GM23248 (cell line): ENCODE results near the gene GSTT2B. TPM values are rescaled to one million over a fixed set of nuclear protein-coding genes. Genes with fewer than 3 reads are reported as not detected.
"Not testable (repeated sequence)": the region's sequence is repeated elsewhere in the genome, so short reads cannot be mapped to it uniquely, and the experiment has no call there.

ENCODE experiments used
- DNase-seq: peaks from one replicate; pipeline ENCODE4 v3.0.0-alpha.2; 2015
- H2AFZ ChIP-seq: fragments of 200-600 bp; sonication (generic); 2 replicates; pipeline ENCODE4 v1.6.1; 2016; ENCODE audit warnings: antibody characterized with exemption
- H3F3A ChIP-seq: fragments of 200-600 bp; sonication (generic); 2 replicates; pipeline ENCODE4 v1.6.1; 2016; ENCODE audit warnings: mild to moderate bottlenecking, antibody characterized with exemption, mixed run types; ENCODE audit not compliant: insufficient read depth
- H3K27ac ChIP-seq: fragments of 200-600 bp; sonication (generic); 2 replicates; pipeline ENCODE4 v1.5.1; 2016; ENCODE audit warnings: mild to moderate bottlenecking
- H3K27me3 ChIP-seq: fragments of 200-600 bp; sonication (generic); replicated peaks from 2 replicates; pipeline ENCODE4 v1.6.1; 2016; ENCODE audit warnings: mild to moderate bottlenecking; ENCODE audit not compliant: insufficient read depth
- H3K36me3 ChIP-seq: fragments of 200-600 bp; sonication (generic); 2 replicates; pipeline ENCODE4 v1.6.1; 2016; ENCODE audit warnings: low read depth, mild to moderate bottlenecking
- H3K4me1 ChIP-seq: fragments of 200-600 bp; sonication (generic); 2 replicates; pipeline ENCODE4 v1.6.1; 2016; ENCODE audit warnings: mild to moderate bottlenecking; ENCODE audit not compliant: insufficient read depth
- H3K4me2 ChIP-seq: fragments of 200-600 bp; sonication (generic); one replicate; pipeline ENCODE4 v1.6.1; 2016; ENCODE audit warnings: mild to moderate bottlenecking; ENCODE audit not compliant: unreplicated experiment
- H3K4me3 ChIP-seq: fragments of 200-600 bp; sonication (generic); 2 replicates; pipeline ENCODE4 v1.5.1; 2016; ENCODE audit warnings: mild to moderate bottlenecking
- H3K79me2 ChIP-seq: fragments of 200-600 bp; sonication (generic); 2 replicates; pipeline ENCODE4 v1.6.1; 2016; ENCODE audit warnings: mild to moderate bottlenecking; ENCODE audit not compliant: insufficient read depth
- H3K9ac ChIP-seq: fragments of 200-600 bp; sonication (generic); 2 replicates; pipeline ENCODE4 v1.6.1; 2016; ENCODE audit warnings: mild to moderate bottlenecking
- H3K9me2 ChIP-seq: fragments of 200-600 bp; sonication (generic); 2 replicates; pipeline ENCODE4 v1.6.1; 2016; ENCODE audit warnings: mixed run types, mild to moderate bottlenecking, moderate library complexity; ENCODE audit not compliant: insufficient read depth
- H3K9me3 ChIP-seq: fragments of 200-600 bp; sonication (generic); one replicate; pipeline ENCODE4 v1.6.1; 2017; ENCODE audit warnings: low read depth
- H4K20me1 ChIP-seq: fragments of 200-600 bp; sonication (generic); 2 replicates; pipeline ENCODE4 v1.6.0; 2016; ENCODE audit not compliant: insufficient read depth
- EZH2 ChIP-seq: fragments of 200-600 bp; sonication (generic); IDR thresholded peaks from 2 replicates; pipeline ENCODE4 v1.6.1; 2018; ENCODE audit warnings: antibody characterized with exemption, mild to moderate bottlenecking; ENCODE audit not compliant: insufficient read depth, poor library complexity, severe bottlenecking
- EZH2phosphoT487 ChIP-seq: fragments of 200-600 bp; sonication (generic); IDR thresholded peaks from 2 replicates; pipeline ENCODE4 v1.6.1; 2018; ENCODE audit warnings: antibody characterized with exemption, moderate library complexity, mild to moderate bottlenecking, low read depth; ENCODE audit not compliant: insufficient read depth
- WGBS, 2 experiments: methylation state at CpG; one replicate each; pipeline ENCODE4 v1.1.6; 2015 to 2017; ENCODE audit warnings: low lambda C conversion rate in 2 of 2, low coverage in 1 of 2; ENCODE audit errors: missing lambda C conversion rate in 2 of 2; 5-methylcytosine and 5-hydroxymethylcytosine counted together
- in situ Hi-C: fragments of 300-500 bp; cut with MboI; formaldehyde crosslinking; loops from 2 replicates; pipeline ENCODE4 v1.15.0; 2020
- polyA plus RNA-seq: library from polyadenylated mRNA; unstranded; fragments of >200 nt; fragmentation: Nextera tagmentation; extraction: Ambion mirVana; gene quantifications from 2 replicates; pipeline ENCODE4 v1.2.1, GENCODE V29; 2016
- total RNA-seq: library from RNA; depleted of rRNA; stranded (reverse); fragments of >200 nt; shearing (Covaris generic); gene quantifications from 2 replicates; pipeline ENCODE4 v1.2.3, GENCODE V29; 2014

Gene GSTT2B
- total and polyA plus RNA-seq, 2 experiments from 2014 or later: 5.3 to 13.7 TPM

- Histone ChIP-seq H3K27me3 (no peaks in the 10 kb centered on the region), H3K36me3 (no peaks in the 10 kb centered on the region), H2AFZ (no peak overlapping the region), H3K4me3 (no peak overlapping the region), H3K27ac (no peak overlapping the region), H3K79me2 (no peaks in the 10 kb centered on the region), H3K4me1 (no peaks in the 10 kb centered on the region), H3K9me2 (no peaks in the 10 kb centered on the region), H3K9ac (no peak overlapping the region), H3F3A (no peaks in the 10 kb centered on the region), H4K20me1 (no peaks in the 10 kb centered on the region), H3K9me3 (no peaks in the 10 kb centered on the region), H3K4me2 (no peak overlapping the region)
- in situ Hi-C loops: no loop called here
- WGBS, 2 experiments: 56 to 61% methylated on average over 3 of the region's 3 CpGs
- no peak for TF ChIP-seq EZH2
- no peak for TF ChIP-seq EZH2phosphoT487
- DNase-seq: no peak
Observed at GRCh38 chr22:23997092-23997491, 36.1 kb upstream of the GSTT2B start.

GRCh38 chr22:23993581-23994177 is 32.7 kb upstream of the GSTT2B start:
- H3K9ac ChIP-seq, DNase-seq, H3K4me3 ChIP-seq, H3K27me3 ChIP-seq, H3K9me2 ChIP-seq, H3K36me3 ChIP-seq, H3K9me3 ChIP-seq, H3K79me2 ChIP-seq, H2AFZ ChIP-seq, H3K4me1 ChIP-seq, H3F3A ChIP-seq, H4K20me1 ChIP-seq, H3K4me2 ChIP-seq, in situ Hi-C loops, H3K27ac ChIP-seq: not testable (repeated sequence)
- 34 to 38% methylated on average over 4 of the region's 4 CpGs for WGBS, 2 experiments

DNA sequence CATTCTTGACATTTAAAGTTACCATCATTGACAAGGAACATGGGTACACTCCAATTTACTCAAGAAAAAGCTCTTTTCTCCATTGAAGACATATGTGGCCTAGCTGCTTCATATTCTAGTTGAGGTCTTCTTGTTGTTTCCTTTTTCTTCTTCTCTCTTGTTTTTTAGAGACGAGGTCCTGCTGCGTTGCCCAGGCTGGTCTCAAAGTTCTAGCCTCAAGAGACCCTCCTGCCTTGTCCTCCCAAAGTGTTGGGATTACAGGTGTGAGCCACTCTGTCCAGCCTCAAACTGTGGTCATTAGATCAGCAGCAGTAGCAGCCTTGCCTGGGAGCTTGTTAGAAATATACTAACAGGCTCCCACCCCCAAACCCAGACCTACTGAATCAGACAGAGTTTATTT is 32.1 kb upstream of the GSTT2B start:
- DNase-seq, H4K20me1 ChIP-seq, H3K4me3 ChIP-seq, H3K27ac ChIP-seq, H3K4me2 ChIP-seq, H3F3A ChIP-seq, H3K4me1 ChIP-seq, H2AFZ ChIP-seq, H3K36me3 ChIP-seq, H3K9me2 ChIP-seq, H3K79me2 ChIP-seq, H3K9ac ChIP-seq, H3K27me3 ChIP-seq, H3K9me3 ChIP-seq, in situ Hi-C loops: not testable (repeated sequence)
- WGBS, 2 experiments: 47 to 54% methylated on average over 2 of the region's 2 CpGs

DNA sequence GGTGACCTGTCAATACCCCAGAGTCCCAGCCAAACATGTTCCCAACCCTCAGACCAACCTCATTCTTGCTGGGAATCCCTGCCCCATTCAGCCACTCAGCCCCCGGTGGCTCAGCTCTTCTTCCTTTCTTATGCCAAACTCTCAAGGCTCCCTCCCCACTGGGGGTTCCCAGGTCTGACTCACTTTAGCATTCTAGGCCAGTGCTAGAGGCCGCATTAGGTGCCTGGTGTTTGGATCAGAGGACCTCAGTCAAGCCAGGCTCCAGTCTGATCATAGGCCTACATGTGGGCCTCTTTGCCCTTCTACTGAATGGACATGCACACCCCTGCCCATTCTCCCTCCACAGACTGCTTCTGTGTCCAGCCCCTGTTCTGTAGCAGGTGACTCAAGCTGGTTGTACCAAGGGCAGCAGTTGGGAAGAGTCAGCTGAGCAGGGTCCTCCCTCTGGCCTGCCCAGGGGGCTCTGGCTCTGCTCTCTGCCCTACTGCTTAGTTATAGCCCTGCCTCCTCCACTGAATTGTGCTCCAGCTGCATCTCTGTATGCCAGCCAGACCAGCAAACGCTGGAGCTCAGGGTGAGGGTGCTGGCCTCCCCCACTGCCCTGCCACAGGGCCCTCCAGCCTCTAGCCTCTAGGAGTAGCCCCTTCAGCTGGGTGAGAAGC is 28.7 kb upstream of the GSTT2B start:
- WGBS, 2 experiments: 92 to 96% methylated on average over 2 of the region's 3 CpGs
- H3F3A ChIP-seq, H3K9me3 ChIP-seq, H3K4me1 ChIP-seq, in situ Hi-C loops, H3K4me3 ChIP-seq, H3K36me3 ChIP-seq, H3K27ac ChIP-seq, H2AFZ ChIP-seq, H3K9ac ChIP-seq, H3K4me2 ChIP-seq, H3K27me3 ChIP-seq, H3K9me2 ChIP-seq, H3K79me2 ChIP-seq, H4K20me1 ChIP-seq: not testable (repeated sequence)
- DNase-seq: peak; percentile 28

- H3K4me2 ChIP-seq, H3K4me3 ChIP-seq, in situ Hi-C loops, H3K9me3 ChIP-seq, H3K79me2 ChIP-seq, DNase-seq, H4K20me1 ChIP-seq, H3K27me3 ChIP-seq, H3F3A ChIP-seq, H3K36me3 ChIP-seq, H3K9ac ChIP-seq, H3K27ac ChIP-seq, H2AFZ ChIP-seq, H3K4me1 ChIP-seq, H3K9me2 ChIP-seq: not testable (repeated sequence)
- 67 to 71% methylated on average over 3 to 4 of the region's 4 CpGs for WGBS, 2 experiments
Observed at GRCh38 chr22:23986538-23987178, 25.7 kb upstream of the GSTT2B start.

GRCh38 chr22:23986089-23986488 is 25.1 kb upstream of the GSTT2B start:
- H3K4me1 ChIP-seq, DNase-seq, H3K36me3 ChIP-seq, in situ Hi-C loops, H3K27ac ChIP-seq, H3K79me2 ChIP-seq, H2AFZ ChIP-seq, H4K20me1 ChIP-seq, H3F3A ChIP-seq, H3K9me2 ChIP-seq, H3K9me3 ChIP-seq, H3K9ac ChIP-seq, H3K4me3 ChIP-seq, H3K27me3 ChIP-seq, H3K4me2 ChIP-seq: not testable (repeated sequence)
- WGBS, 2 experiments: 88 to 90% methylated on average over 7 to 8 of the region's 8 CpGs
